GM18502 (cell line): ENCODE measurements around the gene ADPRS.

ENCODE experiments used
- ATAC-seq: cut with Tn5 transposase; IDR thresholded peaks from one replicate; pipeline ENCODE4 v1.9.1; 2021; ENCODE audit warnings: mild to moderate bottlenecking; ENCODE audit not compliant: unreplicated experiment, poor library complexity

The ADPRS gene

DNA sequence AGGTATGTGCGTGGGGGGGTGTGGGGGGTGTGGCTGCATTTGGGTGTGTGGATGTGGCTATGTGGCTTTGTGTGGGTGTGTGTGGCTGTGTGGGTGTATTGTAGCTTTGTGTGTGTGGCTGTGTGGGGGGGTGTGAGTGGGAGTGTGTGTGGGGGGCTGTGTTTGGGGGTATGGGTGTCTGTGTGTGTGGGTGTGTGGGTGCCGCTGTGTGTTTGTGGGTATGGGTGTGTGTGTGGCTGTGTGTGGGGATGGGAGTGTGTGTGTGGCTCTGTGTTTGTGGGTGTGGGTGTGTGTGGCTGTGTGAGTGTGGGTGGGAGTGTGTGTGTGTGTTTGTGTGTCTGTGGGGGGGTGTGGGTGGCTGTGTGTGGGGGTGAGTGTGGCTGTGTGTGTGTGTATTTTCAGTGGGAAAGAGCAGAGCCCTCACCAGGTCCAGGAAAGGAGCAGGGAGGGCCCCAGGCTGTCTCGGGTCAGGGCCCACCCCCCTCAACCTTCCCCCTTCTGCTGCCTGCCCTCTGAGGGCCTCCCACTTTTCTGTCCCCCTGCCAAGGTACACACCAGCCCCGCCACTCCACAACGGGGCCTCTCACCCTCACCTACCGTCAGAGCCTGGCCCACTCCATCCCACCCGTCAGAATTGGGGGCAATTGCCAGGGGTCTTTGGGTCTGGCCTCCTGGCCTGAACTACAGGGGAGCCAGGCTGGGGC is 38.3 kb downstream of the ADPRS start:
- no peak for ATAC-seq

DNA sequence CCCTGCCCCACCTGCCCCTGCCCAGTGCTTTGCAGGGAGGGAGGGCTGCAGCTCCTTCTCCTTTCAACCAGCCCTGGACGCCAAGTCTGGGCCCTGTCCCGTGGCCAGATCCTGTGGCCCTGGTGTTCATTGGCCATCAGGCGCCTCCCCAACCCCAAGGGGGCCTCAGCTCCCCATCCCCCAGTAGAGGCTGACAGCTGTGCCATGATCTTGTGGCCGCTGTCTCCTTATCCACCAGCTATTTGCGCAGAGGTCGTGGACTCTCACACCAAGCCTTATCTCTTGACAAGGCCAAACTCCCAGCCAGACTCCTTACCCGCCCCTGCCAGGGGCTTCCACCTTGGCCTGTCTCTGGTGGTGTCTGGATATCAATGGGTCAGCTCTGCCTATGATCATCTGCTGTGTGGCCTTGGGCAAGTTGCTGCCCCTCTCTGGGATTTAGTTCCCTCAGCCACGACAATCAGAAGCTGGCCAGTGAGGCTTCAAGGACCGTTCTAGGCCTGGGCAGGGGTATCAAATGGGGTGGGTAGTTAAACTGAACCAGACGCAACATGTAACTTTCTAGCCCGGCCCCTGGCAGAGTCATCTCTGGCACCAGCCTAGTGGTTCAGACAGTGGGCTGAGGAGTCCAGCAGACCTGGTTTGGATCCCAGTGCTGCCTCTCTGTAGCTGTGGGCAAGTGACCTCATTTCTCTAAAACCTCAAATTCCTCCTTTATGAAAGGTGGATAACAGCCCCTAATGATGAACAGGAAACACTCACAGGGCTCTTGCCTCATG is 39.6 kb downstream of the ADPRS start:
- ATAC-seq = no peak

DNA sequence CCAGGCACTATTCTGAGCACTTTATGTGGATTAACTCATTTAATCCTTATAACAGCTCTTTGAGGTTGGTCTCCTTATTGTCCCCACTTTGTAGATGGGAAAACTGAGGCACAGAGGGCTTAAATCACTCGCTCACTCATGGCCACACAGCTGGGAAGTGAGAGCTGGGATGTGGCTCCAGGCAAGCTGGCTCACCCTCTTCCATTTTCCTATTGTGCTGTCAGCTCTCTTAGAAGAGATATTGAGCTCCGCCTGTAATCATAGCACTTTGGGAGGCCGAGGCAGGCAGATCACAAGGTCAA is 40.2 kb downstream of the ADPRS start:
- no peak for ATAC-seq

DNA sequence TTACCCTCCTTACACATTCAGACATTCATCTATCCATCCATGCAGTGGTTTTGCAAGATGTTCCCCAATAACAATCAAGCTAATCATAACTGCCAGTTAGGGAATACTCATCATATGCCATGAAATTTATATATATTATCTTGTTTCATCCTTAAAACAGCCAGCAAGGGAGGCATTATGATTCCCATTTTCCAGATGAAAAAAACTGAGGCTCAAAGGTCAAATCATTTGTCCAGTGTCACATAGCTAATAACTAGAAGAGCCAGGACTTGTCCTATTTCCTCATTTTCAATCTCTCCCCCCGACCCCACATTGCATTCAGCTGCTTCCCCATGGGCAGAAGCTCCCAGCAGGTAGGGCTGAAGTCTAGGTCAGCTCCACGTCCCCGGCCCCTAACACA is 43.3 kb downstream of the ADPRS start:
- no peak for ATAC-seq

DNA sequence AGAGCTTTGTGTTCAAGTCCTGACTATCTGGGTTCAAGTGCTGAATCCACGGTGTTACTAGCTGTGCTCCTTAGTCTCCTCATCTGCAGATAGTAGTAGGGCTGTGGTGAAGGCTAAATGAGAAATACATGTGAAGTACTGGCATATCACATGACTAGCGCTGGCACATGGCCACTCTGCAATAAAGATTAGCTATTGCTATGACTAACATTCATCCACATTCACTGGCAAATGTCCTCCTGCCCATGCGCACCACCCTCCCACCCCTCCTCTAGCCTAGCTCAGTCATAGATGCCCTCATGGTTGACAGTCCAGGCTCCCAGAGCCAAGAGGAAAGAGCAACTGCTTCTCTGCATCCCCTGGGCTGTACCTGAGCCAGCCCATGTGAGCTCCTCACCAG is 44.8 kb downstream of the ADPRS start:
- ATAC-seq = no peak

DNA sequence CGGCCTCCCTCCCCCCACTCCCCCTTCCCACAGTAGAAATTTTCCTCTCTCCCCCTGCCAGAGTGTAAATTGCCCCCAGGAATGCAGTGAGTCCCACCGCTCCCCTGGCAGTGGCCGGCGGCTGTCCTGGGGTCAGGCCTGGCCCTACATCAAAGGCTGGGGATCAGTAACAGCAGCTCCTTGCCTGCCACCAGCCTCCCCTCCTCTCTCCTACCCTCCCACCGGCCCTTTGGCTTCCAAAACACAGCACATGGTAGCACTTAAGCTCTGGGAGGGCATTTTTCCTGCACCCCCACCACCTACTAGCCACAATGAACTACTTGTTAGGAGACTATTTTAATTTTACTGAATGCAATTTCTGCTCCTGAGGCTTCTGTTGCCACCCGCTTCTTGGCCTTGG is 45.3 kb downstream of the ADPRS start:
- no peak for ATAC-seq

DNA sequence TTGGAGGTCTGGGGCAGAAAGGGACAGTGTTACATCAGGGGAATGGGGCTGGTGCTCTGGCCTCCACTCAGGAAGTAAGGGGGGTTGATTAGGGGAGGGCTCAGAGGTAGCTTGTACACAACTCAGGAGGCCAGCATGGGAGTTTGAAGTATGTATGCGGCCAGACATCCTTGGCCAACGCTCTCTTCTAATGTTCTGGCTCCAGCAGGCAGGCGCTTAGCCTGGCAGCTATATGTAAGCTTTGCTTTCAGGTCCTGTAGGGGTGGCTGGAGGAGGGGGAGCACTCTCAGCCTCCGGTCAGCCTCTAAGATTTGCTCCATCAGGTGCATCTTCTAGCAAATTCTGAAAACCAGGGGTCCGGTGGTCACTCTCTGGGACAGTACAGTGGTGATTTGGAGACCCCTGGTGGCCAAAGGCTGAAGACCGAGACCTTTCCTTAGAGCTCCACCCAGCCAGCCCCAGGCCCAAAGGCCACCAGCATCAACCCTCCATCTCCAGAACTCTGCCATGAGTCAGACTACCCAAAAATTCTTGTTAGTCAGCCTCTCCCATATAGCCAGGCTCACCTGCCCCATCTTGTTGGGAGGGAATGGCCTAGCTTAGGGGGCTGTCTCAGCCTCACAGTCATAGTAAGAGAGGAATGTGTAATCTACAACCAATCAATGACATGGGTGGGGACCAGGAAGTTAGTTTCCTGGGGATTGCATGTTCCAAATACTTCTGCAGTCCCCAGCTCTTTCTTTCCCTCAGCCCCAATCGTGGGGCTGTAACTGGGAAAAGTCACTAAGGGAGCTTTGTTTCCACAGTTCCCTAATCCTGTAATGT is 46.0 kb downstream of the ADPRS start:
- ATAC-seq = no peak

DNA sequence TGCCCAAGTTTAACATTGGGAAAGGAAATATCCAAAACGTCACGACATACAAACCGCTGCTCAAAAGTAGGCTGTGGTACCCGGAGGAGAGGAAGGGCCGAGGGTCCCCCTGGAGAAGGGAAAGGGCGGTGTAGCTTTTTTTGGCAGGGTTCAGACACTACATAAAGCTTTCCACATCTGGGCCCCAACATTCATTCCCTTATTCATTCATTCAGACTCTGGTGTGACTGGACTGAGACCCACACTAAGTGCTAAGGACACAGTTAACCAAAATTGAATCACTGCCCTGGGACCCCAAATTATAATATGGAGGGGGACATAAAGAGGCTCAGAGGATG is 46.6 kb downstream of the ADPRS start:
- ATAC-seq = no peak

DNA sequence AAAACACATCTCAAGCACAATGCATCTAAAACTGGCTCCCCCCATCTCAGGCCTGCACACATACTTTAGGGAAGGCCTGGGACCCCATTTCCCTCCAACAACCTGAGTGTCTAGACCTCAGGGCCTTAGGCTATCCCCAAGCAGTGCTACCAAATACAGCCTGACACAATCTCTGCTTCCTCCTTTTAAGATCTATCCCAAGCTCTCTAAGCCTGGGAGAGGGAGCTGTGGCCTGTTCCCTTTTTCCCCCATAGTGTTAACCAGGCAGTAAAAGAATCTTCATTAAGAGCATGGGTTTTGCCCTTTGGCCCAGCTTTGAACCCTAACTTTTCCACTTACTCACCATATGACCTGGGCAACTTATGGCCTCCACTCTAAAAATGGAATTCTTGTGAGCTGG is 47.1 kb downstream of the ADPRS start:
- no peak for ATAC-seq

DNA sequence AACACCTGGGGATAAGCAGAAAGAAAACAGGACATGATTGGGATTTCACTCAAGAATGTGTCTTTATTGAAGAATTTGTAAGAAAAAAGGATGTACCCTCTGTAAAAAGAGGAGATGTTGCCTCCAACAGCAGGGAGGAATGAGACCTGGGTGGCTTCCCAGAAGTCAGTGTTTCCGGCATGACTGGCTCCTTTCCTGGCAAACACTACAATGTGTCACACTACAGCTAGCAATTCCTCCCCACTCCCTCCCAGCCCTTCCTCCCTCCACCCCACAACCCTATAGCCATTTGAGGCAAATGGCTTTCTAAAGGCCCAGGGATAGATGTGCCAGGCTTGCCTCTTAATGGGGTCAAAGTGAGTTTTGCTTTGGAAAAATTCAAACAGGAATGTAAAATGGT is 47.8 kb downstream of the ADPRS start:
- no peak for ATAC-seq

DNA sequence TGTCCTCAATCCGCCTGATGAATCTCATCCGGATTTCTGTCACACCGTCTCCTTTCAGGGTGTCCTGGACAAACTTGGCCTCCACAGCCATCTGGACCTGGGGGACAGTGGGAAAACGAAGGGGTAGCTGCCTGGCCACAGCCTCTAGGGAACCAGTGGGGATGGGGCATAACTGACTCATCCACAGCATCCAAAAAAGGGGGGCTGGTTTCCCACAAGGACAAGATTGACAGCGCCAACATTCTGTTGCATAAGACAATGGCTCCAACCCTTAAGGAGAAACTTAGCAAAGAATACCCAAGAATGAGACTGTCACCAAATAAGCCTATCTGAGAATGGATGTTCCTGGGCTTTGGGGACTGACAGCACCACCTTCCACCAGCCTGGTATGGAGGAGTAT is 48.5 kb downstream of the ADPRS start:
- no peak for ATAC-seq

DNA sequence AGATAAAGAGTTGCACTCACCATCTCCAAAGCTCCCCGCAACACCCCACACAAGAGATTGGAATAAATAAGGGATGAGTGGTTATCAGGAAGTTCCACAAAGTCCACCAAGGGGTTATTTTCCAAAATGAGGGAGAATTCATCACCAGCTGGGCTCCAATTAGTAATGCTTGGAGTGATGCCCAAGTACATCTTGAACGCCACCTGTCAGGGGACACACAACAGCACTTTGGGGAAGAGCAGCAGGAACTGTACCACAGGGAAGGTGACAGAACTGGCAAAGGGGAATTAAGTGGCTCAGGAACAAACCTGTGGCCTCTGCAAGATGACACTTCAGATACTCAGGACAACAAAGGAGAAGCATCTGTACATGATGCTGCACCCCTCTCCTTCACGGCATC is 49.1 kb downstream of the ADPRS start:
- ATAC-seq = no peak

DNA sequence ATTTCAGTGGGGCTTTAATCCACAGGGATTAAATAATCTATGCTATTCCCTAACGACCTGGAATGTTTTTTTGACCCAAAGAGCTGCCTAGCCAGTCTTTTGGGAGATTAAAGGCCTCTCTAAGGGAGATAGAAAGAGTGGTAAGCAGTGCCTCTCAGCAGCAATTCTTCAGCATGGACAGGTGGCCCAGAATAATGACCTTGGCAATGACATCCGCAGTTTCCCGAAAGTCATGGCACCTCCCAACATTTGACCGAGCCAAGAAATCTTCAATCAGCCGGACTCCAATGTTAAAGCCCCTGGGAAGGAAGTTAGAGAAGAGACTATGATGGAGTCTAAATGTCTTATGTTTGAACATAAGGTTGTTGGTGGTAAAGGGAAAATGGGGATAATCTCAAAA is 50.8 kb downstream of the ADPRS start:
- no peak for ATAC-seq

DNA sequence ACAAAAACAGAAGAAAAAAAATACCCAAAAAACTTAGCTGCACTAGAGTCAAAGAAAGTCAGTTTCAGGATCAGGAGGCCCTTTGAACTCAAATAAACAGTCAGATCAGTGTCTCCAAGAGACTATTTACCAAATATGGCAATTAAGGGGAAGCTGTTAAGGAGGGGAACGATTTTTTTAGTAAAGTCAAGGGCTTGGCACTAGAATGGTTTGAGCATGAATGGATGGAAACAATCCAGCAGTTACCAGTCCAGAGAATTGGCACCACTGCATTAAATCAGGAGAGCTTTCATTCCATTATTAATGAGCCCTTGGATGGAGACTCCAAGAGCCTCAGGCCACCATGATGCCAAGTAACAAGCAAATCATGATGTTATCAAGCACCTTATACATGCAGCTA is 53.4 kb downstream of the ADPRS start:
- no peak for ATAC-seq

DNA sequence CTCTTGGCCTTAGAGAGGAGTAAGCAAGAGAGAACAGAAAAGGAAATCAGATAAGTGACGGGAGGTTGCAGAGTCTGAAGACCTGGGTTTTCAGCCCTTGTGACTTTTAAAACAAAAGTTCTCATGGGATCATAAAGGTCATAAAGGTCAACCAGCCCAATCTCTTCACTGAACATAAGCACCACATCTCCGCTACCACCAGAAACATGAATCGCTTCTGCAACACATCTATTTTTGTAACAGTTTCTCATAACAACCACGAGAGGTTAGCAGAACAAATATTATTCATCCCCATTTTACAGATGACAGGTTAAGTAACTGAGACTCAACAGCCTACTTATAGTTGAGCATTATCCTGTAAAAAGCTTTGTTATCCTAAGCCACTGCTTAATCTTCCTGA is 54.7 kb downstream of the ADPRS start:
- ATAC-seq = no peak
